PC-3 (cell line): ENCODE measurements around the gene MREG. TPM values are rescaled to one million over a fixed set of nuclear protein-coding genes. Genes with fewer than 3 reads are reported as not detected.

ENCODE experiments used
- ATAC-seq: fragments of 200-7000 bp; cut with Tn5 transposase; 2 replicates; pipeline ENCODE4 v1.9.1; 2020; ENCODE audit warnings: mild to moderate bottlenecking, moderate library complexity
- BruUV-seq: library from RNA; stranded (reverse); fragments of 400-500 nt; replicated peaks from 2 replicates; lab custom pipeline; 2021; lab: Mats Ljungman, UMichigan
- CTCF ChIA-PET: fragments of 300-600 bp; sonication (Branson Sonifier 250); formaldehyde crosslinking; loops from one replicate; lab custom pipeline; 2022; ENCODE audit warnings: antibody characterized with exemption; lab: Charles Lee
- POLR2A ChIA-PET: fragments of 300-600 bp; sonication (Branson Sonifier 250); formaldehyde crosslinking; loops from one replicate; lab custom pipeline; 2022; ENCODE audit warnings: antibody characterized with exemption; ENCODE audit not compliant: unreplicated experiment; lab: Charles Lee
- DNase-seq: peaks from one replicate; pipeline ENCODE4 v3.0.0-alpha.2; 2015
- H2AFZ ChIP-seq: fragments of 300-600 bp; sonication (generic); 2 replicates; pipeline ENCODE4 v1.6.0; 2016; ENCODE audit warnings: antibody characterized with exemption, low read length
- H3F3A ChIP-seq: fragments of 300-600 bp; sonication (generic); one replicate; pipeline ENCODE4 v1.6.0; 2017; ENCODE audit warnings: antibody characterized with exemption, low read length, control low read depth, mild to moderate bottlenecking; ENCODE audit not compliant: unreplicated experiment
- H3K27ac ChIP-seq: fragments of 300-600 bp; sonication (generic); 2 replicates; pipeline ENCODE4 v1.5.1; 2016; ENCODE audit warnings: mild to moderate bottlenecking, low read length
- H3K27me3 ChIP-seq: fragments of 300-600 bp; sonication (generic); 2 replicates; pipeline ENCODE4 v1.6.1; 2016; ENCODE audit warnings: low read length, mixed read lengths
- H3K36me3 ChIP-seq: fragments of 300-600 bp; sonication (generic); 2 replicates; pipeline ENCODE4 v1.6.1; 2016; ENCODE audit warnings: low read depth, mixed run types, low read length, mixed read lengths
- H3K4me1 ChIP-seq: fragments of 300-600 bp; sonication (generic); 2 replicates; pipeline ENCODE4 v1.5.1; 2016; ENCODE audit warnings: low read length; ENCODE audit not compliant: insufficient read depth
- H3K4me2 ChIP-seq: fragments of 300-600 bp; sonication (generic); 2 replicates; pipeline ENCODE4 v1.6.0; 2016; ENCODE audit warnings: low read length
- H3K4me3 ChIP-seq: fragments of 300-600 bp; sonication (generic); 2 replicates; pipeline ENCODE4 v1.5.1; 2016; ENCODE audit warnings: mild to moderate bottlenecking, low read length, mixed read lengths
- H3K79me2 ChIP-seq: fragments of 300-600 bp; sonication (generic); 2 replicates; pipeline ENCODE4 v1.6.1; 2017; ENCODE audit warnings: low read length, mixed read lengths
- H3K9ac ChIP-seq: fragments of 300-600 bp; sonication (generic); 2 replicates; pipeline ENCODE4 v1.6.0; 2016; ENCODE audit warnings: mild to moderate bottlenecking, low read length
- H3K9me2 ChIP-seq: fragments of 300-600 bp; sonication (generic); replicated peaks from 2 replicates; pipeline ENCODE4 v1.6.1; 2016; ENCODE audit warnings: mixed run types, low read length, mixed read lengths
- H3K9me3 ChIP-seq: fragments of 300-600 bp; sonication (generic); 2 replicates; pipeline ENCODE4 v1.6.1; 2016; ENCODE audit warnings: low read length, mixed read lengths
- H4K20me1 ChIP-seq: fragments of 300-600 bp; sonication (generic); 2 replicates; pipeline ENCODE4 v1.6.1; 2016; ENCODE audit warnings: low read length, mixed read lengths
- EZH2 ChIP-seq: fragments of 300-600 bp; sonication (generic); IDR thresholded peaks from one replicate; pipeline ENCODE4 v1.6.1; 2017; ENCODE audit warnings: antibody characterized with exemption, mild to moderate bottlenecking, low read length; ENCODE audit not compliant: unreplicated experiment
- EZH2phosphoT487 ChIP-seq: fragments of 300-600 bp; sonication (generic); IDR thresholded peaks from 2 replicates; pipeline ENCODE4 v1.6.1; 2018; ENCODE audit warnings: mild to moderate bottlenecking, antibody characterized with exemption, low read length, borderline replicate concordance
- intact Hi-C: fragments of 100-400 bp; cut with micrococcal nuclease; formaldehyde crosslinking; loops from 2 replicates; pipeline ENCODE4 v1.9.0; 2023
- total RNA-seq: library from RNA; depleted of rRNA; stranded (reverse); fragments of >200 nt; gene quantifications from 2 replicates; pipeline ENCODE4 v1.2.3, GENCODE V29; 2014
- TF ChIP-seq, protein P1 (sequence below): fragments of 300-600 bp; sonication (generic); conservative IDR thresholded peaks from 2 replicates; pipeline ENCODE4 v1.5.1; 2017; ENCODE audit warnings: antibody characterized with exemption, low read depth, mild to moderate bottlenecking, low read length

MREG gene
- total RNA-seq, 1 experiment from 2014 or later: 24.4 TPM

DNA sequence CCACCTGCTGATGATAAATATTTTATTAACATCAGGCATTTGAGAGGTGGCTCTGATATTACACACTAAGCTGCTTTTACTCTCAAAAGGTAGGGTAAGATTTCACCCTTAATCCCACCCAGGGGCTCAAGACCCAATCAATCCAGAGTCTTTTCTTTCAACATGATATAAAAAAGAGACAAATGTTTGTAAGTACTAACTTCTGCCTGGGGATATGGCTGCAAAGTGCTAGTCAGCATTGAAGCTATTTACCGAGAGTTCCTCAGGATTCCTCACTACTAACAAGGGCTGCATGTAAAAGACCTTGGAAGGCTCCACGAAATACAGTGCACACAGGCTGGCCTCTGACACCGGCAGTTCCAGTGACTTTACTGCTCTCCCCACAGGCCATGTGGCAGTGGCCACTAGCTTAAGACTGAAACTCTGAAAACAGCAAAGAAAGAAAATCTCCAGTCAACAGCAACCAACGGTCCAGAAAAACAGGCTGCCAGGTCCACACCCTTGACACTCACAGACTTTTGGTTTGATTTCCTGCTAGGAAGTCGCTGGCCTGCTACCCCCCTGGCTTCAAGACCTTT lies 11.2 kb downstream of the MREG start:
- intact Hi-C loops: no loop called here
- H3K4me2 ChIP-seq: no peak overlapping the region
- TF ChIP-seq EZH2 (no peak), EZH2phosphoT487 (no peak)
- TF ChIP-seq, protein P1, sequence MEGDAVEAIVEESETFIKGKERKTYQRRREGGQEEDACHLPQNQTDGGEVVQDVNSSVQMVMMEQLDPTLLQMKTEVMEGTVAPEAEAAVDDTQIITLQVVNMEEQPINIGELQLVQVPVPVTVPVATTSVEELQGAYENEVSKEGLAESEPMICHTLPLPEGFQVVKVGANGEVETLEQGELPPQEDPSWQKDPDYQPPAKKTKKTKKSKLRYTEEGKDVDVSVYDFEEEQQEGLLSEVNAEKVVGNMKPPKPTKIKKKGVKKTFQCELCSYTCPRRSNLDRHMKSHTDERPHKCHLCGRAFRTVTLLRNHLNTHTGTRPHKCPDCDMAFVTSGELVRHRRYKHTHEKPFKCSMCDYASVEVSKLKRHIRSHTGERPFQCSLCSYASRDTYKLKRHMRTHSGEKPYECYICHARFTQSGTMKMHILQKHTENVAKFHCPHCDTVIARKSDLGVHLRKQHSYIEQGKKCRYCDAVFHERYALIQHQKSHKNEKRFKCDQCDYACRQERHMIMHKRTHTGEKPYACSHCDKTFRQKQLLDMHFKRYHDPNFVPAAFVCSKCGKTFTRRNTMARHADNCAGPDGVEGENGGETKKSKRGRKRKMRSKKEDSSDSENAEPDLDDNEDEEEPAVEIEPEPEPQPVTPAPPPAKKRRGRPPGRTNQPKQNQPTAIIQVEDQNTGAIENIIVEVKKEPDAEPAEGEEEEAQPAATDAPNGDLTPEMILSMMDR: no peak
- DNase-seq (no peak), ATAC-seq (no peak)
- POLR2A ChIA-PET: interaction anchor here (0.6 kb wide), 1 partner anchor 107 kb away, joined by 5 read pairs; the partner anchor contains the start of gene XRCC5
- peaks cover 45% of the 10 kb centered on the region for H3K4me1 ChIP-seq
- H3K79me2 ChIP-seq: peaks cover 72% of the 10 kb centered on the region
- H4K20me1 ChIP-seq: no peaks in the 10 kb centered on the region
- H3K9ac ChIP-seq: no peak overlapping the region
- H3K4me3 ChIP-seq: no peak overlapping the region
- BruUV-seq: no TSS peak
- H3K27me3 ChIP-seq: no peaks in the 10 kb centered on the region
- H3K9me3 ChIP-seq: no peaks in the 10 kb centered on the region
- H3F3A ChIP-seq: peaks cover 6% of the 10 kb centered on the region
- no peak overlapping the region for H3K27ac ChIP-seq
- H3K36me3 ChIP-seq: peaks cover 8% of the 10 kb centered on the region; the same call in 1 of the 2 replicates
- no peak overlapping the region for H2AFZ ChIP-seq
- H3K9me2 ChIP-seq: no peaks in the 10 kb centered on the region
- CTCF ChIA-PET: no interaction called here

DNA sequence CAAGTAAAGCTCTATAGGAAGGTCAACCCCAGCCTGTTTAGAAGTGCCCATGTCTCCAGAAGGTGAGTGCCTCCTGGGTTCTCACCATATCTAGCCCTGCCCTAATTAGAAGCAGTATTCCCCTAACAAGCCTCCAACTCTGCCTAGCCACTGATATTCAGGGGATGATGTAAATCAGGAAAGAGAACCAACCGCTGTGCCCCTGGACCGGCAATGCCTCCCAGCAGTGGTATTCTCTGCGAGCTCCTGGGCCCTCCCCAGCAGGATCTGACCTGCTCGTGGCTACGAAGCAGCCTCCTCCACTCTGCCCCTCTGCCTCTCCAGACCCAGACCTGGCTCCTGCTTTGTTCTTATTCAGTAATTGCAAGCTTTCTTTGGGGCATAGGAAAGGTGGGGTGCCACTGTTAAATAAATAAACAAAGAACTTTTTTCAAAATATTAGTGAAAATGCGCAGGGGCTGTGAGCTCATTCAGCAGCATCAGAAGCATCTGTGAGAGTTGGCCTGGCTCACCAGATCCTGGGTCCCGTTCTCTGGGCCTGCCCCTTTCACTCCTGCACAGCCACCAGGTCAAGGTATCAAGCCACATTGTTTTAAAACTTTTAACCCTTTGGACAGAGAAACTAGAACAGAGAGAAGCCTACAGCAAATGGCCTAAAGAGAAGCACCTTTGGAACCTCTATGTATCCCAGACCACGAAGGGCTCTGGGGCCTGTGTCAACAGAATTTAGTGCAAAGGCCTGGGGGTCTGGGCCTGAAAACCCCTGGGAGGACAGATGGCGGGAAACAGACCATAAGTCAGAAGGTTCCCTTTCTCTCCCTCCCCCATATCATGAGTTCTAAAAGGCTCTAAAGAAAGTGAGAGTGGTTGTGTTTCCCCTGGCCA lies 11.9 kb downstream of the MREG start:
- Histone ChIP-seq H3K79me2 (peaks cover 69% of the 10 kb centered on the region), H3K9me2 (no peaks in the 10 kb centered on the region), H3K36me3 (peaks cover 11% of the 10 kb centered on the region; the same call in 1 of the 2 replicates), H3K27ac (no peak overlapping the region), H3K9me3 (no peaks in the 10 kb centered on the region), H2AFZ (no peak overlapping the region), H3K27me3 (no peaks in the 10 kb centered on the region), H3K9ac (no peak overlapping the region), H3K4me1 (peaks cover 38% of the 10 kb centered on the region), H3K4me2 (no peak overlapping the region), H3F3A (peaks cover 6% of the 10 kb centered on the region), H4K20me1 (no peaks in the 10 kb centered on the region), H3K4me3 (no peak overlapping the region)
- POLR2A ChIA-PET: interaction anchor here (0.6 kb wide), 1 partner anchor 108 kb away, joined by 5 read pairs; the partner anchor contains the start of gene XRCC5
- no peak for DNase-seq
- TF ChIP-seq EZH2phosphoT487 (no peak), EZH2 (no peak)
- TF ChIP-seq, protein P1: no peak
- no TSS peak for BruUV-seq
- CTCF ChIA-PET: interaction anchor here (0.6 kb wide), 1 partner anchor 1141 kb away, joined by 6 read pairs; no protein-coding TSS in a partner anchor
- intact Hi-C loops: no loop called here
- ATAC-seq: no peak
